Right ventricle myocardium superior (tissue), 1 donor: Measurements from ENCODE around the gene ADIPOR2. TPM values are rescaled to one million over a fixed set of nuclear protein-coding genes. Genes with fewer than 3 reads are reported as not detected.
A peak's percentile ranks its signal among the peaks of the same experiment; 100 is the strongest.

Experiments
- ATAC-seq: fragments of 200-7000 bp; cut with Tn5 transposase; one replicate; pipeline ENCODE4 v1.9.1; 2020; ENCODE audit warnings: mild to moderate bottlenecking; ENCODE audit not compliant: poor library complexity
- DNase-seq: peaks from one replicate; pipeline ENCODE4 v3.0.0-alpha.2; 2020
- intact Hi-C: fragments of 100-400 bp; cut with DNase I; formaldehyde crosslinking; loops from one replicate; pipeline ENCODE4 v1.11.2; 2022
- long read RNA-seq: library from polyadenylated mRNA; unstranded; transcript quantifications from one replicate; pipeline ENCODE4 v2.0.0, GENCODE V29; 2021
- total RNA-seq: library from RNA; stranded (reverse); fragmentation: NEBNext Ultra II Directional; extraction: Animal tissue kit (Norgen Biotek cat#: 25700); gene quantifications from one replicate; pipeline ENCODE4 v1.2.1, GENCODE V29; 2021
- donor health status: DM: no; HTN: yes; CAD: no; lungs with severe emphysema.

The ADIPOR2 gene, protein sequence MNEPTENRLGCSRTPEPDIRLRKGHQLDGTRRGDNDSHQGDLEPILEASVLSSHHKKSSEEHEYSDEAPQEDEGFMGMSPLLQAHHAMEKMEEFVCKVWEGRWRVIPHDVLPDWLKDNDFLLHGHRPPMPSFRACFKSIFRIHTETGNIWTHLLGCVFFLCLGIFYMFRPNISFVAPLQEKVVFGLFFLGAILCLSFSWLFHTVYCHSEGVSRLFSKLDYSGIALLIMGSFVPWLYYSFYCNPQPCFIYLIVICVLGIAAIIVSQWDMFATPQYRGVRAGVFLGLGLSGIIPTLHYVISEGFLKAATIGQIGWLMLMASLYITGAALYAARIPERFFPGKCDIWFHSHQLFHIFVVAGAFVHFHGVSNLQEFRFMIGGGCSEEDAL
- total RNA-seq: 30.8 TPM
- long read RNA-seq, partial matches to known transcripts: 0 of 10 reads
- long read RNA-seq, other reads (novel, unspliced or antisense): 10 of 10 reads

DNA sequence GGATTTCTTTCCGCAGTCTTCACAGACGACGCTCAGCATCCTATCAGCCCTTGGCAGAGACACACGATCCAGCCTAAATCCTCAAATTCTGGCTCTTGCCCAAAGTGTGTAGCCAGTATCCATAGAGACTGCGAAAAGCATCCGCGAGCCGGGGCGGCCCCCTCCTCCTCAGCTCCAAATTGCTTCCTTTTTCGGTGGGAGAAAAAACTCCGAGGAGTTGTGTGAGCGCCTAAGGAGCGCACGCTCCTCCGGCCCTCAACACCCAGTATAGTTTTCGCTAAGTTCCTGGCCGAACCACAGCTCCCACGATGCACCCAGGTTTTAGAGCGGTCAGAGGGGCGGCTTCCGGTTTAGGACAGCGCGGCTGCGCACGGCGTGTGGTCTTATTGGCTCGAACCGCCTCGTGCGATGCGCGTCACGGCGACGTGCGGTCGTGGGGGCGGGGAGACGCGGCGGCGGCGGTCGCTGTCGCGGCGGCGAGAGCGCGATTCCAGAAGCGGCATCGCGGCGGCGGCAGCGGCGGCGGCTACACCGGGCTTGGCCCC lies at the start of gene ADIPOR2:
Gene ADIPOR2, plus strand, starts transcription at position 493 of the 545 bp plus-strand sequence. CDS start 63,274 bp downstream, outside the sequence.
- ATAC-seq: peak; percentile 100
- peak; percentile 97 for DNase-seq
- intact Hi-C loops: no loop called here

DNA sequence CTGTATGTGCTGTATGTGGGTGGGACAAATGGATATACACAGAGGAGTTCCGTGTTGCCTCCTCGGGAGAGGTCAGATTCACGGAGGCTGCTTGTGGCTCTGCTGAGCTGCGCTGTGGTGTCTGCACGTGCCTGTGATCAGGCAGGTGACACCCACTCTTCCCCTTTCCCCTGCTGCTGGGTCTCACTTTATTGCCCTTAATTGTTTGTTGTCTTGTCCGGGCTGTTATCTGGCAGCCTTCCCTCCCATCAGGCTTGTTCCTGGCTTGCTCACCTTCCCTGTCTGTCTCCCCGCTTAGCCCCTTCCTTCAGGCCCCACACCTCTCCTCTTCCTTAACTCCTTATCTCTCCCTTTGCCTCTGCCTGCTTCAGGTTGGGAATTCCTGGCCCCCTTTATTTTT lies 48.4 kb upstream of the ADIPOR2 start:
- DNase-seq (no peak), ATAC-seq (no peak)
- intact Hi-C loops: no loop called here

DNA sequence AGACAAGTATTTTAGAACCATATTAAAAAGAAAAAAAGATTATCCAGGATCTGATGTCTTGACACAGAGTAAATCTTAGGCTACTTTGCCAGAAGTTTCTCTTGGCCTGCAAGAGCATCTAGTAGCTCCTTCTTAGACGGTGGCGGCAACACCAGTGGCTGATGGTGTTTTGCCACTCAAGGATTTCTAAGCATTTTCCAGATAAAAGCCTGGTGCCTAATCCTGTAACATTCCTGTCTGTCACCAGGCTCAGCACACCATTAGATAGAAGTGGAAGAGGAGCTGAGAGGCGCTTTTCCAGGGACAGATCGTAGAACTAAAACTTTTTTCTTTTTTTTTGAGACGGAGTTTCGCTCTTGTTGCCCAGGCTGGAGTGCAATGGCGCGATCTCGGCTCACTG lies 47.8 kb upstream of the ADIPOR2 start:
- ATAC-seq: peak; percentile 42
- DNase-seq: no peak
- intact Hi-C loops: no loop called here

DNA sequence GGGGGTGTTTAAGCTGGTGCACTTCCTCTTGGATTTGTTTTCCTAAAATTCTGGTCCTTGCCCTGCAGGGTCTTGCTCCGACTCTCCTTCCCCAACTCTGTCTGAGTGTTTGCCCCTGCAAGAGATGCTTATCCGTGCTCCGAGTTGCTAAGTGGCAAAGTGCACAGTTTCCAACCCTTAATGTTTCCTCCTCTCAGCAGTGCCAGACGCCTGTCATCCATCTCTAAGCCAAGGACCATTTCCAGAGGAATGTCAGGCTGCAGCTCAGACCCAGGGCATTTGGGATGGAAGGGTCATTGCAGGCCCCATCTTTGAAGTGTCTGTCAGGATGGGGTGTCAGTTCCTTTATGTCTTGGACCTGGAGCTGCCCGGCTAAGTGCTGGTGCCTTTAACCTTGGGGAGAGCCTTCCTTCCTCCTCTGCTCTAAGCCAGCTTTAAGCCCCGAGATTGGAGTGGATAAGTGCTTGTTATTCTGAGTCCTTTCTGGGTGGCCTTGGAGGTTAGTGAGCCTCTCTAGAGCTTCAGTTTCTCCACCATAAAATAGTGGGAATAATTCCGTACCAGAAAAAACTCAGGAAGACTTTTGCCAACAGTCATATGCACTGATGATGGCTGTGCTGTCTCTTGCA lies 46.9 kb upstream of the ADIPOR2 start:
- ATAC-seq: no peak
- intact Hi-C loops: no loop called here
- DNase-seq: no peak

DNA sequence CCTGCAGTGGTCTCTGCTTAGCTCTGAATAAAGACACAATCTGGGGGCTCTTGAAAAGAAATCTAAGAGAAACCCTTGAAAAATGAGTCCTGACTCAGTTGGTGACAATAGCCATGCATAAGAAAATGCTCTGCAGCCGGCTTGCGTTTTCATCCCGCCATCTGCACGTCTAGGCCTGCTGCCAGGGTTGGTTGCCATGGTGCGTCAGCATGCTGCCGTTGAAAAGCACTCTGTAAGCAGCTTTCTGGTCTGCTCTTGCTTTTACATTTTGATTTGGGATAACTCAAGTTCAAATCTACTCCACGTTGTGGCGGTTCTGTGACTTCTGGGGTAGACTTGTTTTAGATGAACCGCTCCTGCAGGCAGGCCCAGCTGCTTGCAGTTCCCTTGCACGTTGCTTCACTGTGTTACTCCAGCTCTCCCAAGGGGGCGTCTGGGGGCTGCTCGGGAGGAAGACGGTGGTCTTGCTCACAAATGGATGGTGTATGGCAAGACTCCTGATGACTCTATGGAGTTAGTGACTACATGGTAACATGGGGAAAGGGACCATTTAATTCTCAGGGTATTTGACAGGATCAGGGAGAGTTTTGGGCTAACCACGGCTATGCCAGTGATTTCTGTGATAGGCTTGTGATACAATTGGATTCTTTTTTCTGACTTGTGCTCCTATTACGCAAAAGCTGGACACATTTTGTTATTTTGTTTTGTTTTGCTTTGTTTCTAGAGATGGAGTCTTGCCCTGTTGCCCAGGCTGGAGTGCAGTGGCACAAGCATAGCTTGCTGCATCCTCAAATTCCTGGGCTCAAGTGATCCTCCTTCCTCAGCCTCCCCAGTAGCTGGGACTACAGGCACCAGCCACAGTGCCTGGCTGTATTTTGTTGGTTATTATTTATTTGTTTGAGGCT lies 46.1 kb upstream of the ADIPOR2 start:
- intact Hi-C loops: no loop called here
- peak; percentile 92 for DNase-seq

DNA sequence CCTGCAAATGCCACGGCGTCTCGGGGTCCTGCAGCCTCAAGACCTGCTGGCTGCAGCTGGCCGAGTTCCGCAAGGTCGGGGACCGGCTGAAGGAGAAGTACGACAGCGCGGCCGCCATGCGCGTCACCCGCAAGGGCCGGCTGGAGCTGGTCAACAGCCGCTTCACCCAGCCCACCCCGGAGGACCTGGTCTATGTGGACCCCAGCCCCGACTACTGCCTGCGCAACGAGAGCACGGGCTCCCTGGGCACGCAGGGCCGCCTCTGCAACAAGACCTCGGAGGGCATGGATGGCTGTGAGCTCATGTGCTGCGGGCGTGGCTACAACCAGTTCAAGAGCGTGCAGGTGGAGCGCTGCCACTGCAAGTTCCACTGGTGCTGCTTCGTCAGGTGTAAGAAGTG lies 45.1 kb upstream of the ADIPOR2 start:
- intact Hi-C loops: no loop called here
- DNase-seq (no peak), ATAC-seq (no peak)

More for the DNA sequence above, 46.1 kb upstream of the ADIPOR2 start:
- peak; percentile 82 for ATAC-seq

DNA sequence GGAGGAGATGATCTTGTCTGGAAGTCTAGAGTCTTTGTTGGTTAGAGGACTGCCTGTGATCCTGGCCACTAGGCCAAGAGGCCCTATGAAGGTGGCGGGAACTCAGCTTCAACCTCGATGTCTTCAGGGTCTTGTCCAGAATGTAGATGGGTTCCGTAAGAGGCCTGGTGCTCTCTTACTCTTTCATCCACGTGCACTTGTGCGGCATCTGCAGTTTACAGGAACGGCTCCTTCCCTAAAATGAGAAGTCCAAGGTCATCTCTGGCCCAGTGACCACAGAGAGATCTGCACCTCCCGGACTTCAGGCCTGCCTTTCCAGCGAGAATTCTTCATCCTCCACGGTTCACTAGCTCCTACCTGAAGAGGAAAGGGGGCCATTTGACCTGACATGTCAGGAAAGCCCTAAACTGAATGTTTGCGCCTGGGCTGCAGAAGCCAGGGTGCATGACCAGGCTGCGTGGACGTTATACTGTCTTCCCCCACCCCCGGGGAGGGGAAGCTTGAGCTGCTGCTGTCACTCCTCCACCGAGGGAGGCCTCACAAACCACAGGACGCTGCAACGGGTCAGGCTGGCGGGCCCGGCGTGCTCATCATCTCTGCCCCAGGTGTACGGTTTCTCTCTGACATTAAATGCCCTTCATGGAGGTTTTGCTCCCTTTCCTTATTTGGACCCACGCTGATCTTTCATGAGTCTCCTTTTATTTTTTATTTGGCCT lies 44.1 kb upstream of the ADIPOR2 start:
- DNase-seq (no peak), ATAC-seq (no peak)
- intact Hi-C loops: no loop called here

DNA sequence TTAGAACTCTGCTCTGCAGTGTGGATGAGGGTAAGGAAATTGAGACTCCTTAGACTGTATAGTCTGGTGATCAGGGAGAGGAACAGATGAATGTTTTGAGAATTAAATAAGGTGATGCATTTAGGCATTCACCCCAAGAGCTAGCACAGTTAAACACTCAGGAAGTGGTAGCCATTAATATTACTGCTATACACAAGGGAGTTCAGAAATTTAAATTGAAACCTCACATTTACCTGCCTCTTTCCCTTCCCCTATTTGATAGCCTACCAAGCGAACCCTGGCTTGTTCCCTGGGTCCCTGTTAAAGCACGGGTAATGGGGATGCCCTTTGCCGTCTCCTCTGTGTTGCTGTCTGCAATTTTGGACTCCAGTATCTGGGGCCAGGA lies 43.6 kb upstream of the ADIPOR2 start:
- intact Hi-C loops: no loop called here

DNA sequence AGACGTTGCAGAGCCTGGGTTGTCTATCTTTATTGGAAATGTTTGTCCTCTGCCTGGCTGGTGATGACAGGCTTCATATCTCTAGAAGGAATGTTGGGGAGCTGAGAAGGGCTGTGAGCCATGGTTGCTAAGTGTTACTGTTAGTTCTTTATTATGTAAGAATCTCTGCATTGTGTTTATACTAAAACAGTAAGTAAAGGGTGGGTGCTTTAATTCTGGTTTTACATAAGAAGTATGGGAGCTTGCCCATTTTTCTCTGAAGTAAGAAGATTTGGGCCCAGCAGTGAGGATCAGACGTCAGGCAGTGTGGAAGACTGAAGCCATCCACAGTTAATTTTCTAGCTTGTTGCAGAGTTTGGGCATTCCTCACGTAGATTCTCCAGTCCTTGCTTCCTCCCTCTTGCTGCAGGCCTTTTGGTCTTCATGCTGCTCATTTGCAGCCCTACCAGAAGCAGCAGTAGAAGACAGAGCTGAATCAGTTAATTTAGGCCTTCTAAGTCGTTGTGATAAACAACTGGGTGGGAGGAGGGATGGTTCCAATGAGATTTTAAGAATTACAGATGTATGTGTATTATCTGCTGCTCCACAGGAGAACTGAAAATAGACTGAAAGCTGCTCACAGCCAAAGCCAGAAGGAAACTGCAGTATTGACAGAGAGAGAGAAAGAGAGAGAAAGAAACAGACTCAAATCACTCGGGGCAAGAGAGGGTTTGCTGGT lies 40.5 kb upstream of the ADIPOR2 start:
- intact Hi-C loops: loop anchor here (5.0 kb wide), 1 partner anchor 287 kb away; no protein-coding TSS in a partner anchor
- ATAC-seq (peak; percentile 87), DNase-seq (no peak)

More for the DNA sequence above, 43.6 kb upstream of the ADIPOR2 start:
- DNase-seq (no peak), ATAC-seq (no peak)

DNA sequence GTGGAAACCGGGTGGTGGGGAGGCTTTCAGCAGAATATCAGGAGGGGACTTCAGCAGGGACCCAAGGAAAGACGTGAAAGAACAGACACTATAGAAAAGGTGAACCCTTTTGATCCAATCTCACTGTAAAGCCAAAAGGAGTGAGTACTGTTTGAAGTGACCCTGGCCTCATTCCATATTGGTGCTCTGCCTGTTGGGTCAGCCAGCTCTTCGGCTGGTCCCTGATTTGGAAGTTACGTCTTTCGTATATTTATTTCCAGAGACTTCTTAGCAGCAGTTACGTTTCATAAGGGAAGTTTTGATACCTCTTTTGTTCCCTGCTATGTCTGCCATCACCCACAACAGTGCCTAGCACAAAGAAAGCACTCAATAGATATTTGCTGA lies 39.9 kb upstream of the ADIPOR2 start:
- intact Hi-C loops: loop anchor here (5.0 kb wide), 1 partner anchor 286 kb away; no protein-coding TSS in a partner anchor
- DNase-seq (no peak), ATAC-seq (peak; percentile 67)

DNA sequence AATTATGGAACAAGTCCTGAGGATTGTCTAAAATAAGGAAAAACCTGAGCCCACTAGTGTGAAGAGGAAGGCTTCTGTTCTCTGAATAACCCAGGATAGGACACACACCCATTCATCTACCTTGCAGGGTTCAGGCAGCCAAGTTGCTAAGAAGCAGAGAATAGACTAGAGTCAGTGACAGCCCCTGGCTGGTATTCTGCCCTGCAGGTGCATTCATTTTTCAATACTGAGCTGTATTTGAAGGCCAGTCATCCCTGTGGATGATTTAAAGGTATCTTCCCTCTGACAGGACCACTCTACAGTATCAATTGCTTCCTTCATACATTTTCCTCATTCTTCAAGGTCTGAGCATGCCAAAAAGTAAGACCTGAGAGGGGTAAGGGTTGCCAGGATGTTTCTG lies 38.9 kb upstream of the ADIPOR2 start:
- ATAC-seq: no peak
- intact Hi-C loops: loop anchor here (2.0 to 5.0 kb wide), 2 partner anchors 139 to 285 kb away; no protein-coding TSS in a partner anchor

DNA sequence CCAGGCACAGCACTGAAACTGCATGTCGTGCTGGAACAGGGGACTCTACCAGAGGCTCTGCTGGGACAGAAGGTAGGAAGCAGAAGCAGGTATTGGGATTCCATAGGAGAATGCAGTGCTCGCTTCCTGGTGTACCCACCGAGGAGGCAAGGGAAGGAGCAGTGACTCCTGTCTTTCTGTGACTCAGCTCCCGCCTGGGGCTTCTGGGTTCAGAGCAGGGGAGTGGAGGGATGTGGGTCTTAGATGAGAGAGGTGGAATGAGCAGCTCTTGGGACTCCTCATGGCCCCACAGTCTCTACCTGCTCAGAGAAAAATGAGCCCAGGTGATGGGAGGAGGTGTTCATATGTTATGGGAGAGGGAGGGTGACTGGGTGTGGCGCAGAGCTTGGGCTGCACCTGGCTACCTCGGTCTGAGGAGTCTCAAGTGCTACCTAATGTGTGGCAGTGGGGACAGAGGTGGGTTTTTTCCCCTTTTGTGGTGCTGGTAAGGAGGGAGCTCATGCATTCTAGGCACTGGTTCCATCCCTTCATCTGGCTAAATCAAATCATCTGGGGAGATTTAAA lies 35.6 kb upstream of the ADIPOR2 start:
- DNase-seq (no peak), ATAC-seq (no peak)
- intact Hi-C loops: no loop called here

More for the DNA sequence above, 38.9 kb upstream of the ADIPOR2 start:
- DNase-seq: no peak

DNA sequence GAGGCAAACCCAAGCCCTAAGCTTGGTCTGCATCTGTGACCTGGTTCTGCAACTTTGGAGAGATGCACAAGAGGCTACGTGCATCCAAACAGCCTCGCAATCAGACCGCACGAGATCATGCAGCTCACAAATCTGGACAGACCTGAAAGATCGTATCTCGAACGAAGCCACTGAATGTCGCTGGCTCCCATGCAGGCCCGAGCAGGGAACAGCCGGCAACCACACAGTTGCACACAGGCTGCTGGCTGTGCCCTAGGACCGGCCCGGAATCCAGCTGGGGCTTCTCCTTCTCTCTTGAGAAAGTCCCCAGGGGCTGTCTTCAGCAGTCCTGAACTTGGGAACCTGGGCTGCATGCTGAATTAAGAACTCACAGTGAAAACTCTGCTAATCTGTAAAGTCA lies 34.0 kb upstream of the ADIPOR2 start:
- ATAC-seq (no peak), DNase-seq (no peak)
- intact Hi-C loops: no loop called here

DNA sequence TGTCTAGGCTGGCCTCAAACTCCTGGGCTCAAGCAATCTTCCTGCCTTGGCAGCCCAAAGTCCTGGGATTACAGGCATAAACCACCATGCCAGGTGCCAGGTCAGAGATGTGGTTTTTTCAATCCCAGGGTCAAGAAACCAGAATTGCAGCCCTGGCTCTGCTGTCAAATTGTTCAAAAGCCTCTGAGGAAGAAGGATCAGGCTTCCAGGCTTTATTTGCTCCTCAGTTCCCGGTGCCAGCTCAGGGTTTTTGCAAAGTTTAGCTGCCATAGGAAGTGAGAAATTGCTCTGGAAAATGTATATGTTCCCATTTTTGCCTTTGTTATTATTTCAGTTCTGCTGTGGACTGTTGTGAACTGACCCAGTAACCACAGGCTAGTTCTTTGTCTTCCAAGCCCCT lies 33.2 kb upstream of the ADIPOR2 start:
- no peak for DNase-seq
- intact Hi-C loops: no loop called here
- ATAC-seq: no peak

DNA sequence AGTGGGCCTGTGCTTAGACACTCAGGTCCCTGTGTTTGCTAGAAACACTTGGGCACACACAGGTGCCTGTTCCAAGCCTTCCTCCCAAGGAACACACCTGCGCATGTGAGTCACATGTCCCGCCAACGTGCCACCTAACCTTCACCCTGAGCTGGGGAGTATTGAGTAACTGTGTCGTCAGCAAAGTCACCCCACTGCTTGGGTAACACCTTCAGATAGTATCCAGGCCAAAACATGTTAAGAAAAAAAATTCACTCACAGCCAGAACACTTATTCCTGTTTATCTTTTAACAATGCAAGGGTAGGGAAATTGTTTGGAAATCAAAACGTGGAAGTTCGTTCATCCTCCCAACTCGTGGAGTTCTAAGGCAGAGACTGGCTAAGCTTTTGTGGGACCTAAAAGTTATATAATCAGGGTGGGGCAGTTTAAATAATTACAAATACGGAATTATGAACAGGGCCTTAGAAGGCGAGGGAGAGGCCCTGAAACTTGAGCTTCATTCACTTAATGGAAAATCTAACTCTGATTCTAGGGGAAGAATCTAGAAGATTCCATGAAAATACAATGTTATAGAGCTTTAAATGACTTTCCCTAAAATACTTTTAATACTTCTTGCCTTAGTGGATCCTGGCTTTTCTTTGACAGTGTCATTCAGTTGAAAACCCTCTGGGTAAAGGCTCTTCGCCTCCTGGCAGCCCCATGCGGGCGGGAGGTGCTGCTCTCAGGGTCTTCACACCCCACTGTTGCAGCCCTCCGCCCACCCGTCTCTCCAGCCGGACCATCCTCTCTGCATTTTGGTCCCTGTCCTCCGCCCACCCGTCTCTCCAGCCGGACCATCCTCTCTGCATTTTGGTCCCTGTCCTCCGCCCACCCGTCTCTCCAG lies 30.3 kb upstream of the ADIPOR2 start:
- ATAC-seq: peak; percentile 18
- intact Hi-C loops: no loop called here
- peak; percentile 62 for DNase-seq
